Uterus (tissue), 4 donors: ENCODE data around the gene CEP131. TPM values are rescaled to one million over a fixed set of nuclear protein-coding genes. Genes with fewer than 3 reads are reported as not detected.

Experiments used
- DNase-seq, 2 donors: peaks; one replicate each; pipeline ENCODE4 v3.0.0-alpha.2; 2019 to 2020
- H3K27ac ChIP-seq, 2 donors: fragments of 200-600 bp; sonication (generic); 1 replicate in 1 of 2; 2 replicates in 1 of 2; pipeline ENCODE4 v1.5.1; 2016 to 2018
- H3K27me3 ChIP-seq, 2 donors: fragments of 200-600 bp; sonication (generic); one replicate each; pipeline ENCODE4 v1.5.1; 2018 to 2019; ENCODE audit warnings: control low read depth in 1 of 2
- H3K36me3 ChIP-seq, 2 donors: fragments of 200-600 bp; sonication (generic); one replicate each; pipeline ENCODE4 v1.5.1; 2019; ENCODE audit warnings: control low read depth in 1 of 2
- H3K4me1 ChIP-seq, 2 donors: fragments of 200-600 bp; sonication (generic); one replicate each; pipeline ENCODE4 v1.5.1; 2018 to 2019; ENCODE audit warnings: control low read depth in 1 of 2
- H3K4me3 ChIP-seq, 2 donors: fragments of 200-600 bp; sonication (generic); 1 replicate in 1 of 2; 2 replicates in 1 of 2; pipeline ENCODE4 v1.5.1; 2018 to 2019; ENCODE audit warnings: mild to moderate bottlenecking in 1 of 2
- H3K9me3 ChIP-seq, 2 donors: fragments of 200-600 bp; sonication (generic); one replicate each; pipeline ENCODE4 v1.5.1; 2019; ENCODE audit warnings: control low read depth in 1 of 2
- POLR2A ChIP-seq, 2 donors: fragments of 450-650 bp; IDR thresholded peaks; one replicate each; pipeline ENCODE4 v1.6.1; 2016; ENCODE audit warnings: antibody characterized with exemption in 2 of 2, mild to moderate bottlenecking in 1 of 2, moderate library complexity in 1 of 2
- intact Hi-C: fragments of 100-400 bp; cut with DNase I; formaldehyde crosslinking; loops from one replicate; pipeline ENCODE4 v1.15.1; 2023; ENCODE audit warnings: low total_unique reads
- total RNA-seq, 4 donors: library from RNA; depleted of rRNA in 3 of 4; stranded (reverse); fragments of >200 nt in 3 of 4; gene quantifications; one replicate each; pipeline versions ENCODE4 v1.1.0 to v1.2.4, GENCODE V29; 2014 to 2023
- TF ChIP-seq, protein P1 (sequence below), 4 experiments: fragments of 200-600 bp in 2 of 4; fragments of 450-650 bp in 2 of 4; sonication (generic) in 2 of 4; IDR thresholded peaks; one replicate each; pipeline ENCODE4 v1.5.1; 2016 to 2019; ENCODE audit warnings: antibody characterized with exemption in 4 of 4, mild to moderate bottlenecking in 2 of 4, moderate library complexity in 1 of 4
- donor health status: DM: yes; HTN: yes; CAD: no.

The CEP131 gene
- total RNA-seq, 4 donors from 2014 or later, result 2.9 to 13.3 (median 10.0) TPM

DNA sequence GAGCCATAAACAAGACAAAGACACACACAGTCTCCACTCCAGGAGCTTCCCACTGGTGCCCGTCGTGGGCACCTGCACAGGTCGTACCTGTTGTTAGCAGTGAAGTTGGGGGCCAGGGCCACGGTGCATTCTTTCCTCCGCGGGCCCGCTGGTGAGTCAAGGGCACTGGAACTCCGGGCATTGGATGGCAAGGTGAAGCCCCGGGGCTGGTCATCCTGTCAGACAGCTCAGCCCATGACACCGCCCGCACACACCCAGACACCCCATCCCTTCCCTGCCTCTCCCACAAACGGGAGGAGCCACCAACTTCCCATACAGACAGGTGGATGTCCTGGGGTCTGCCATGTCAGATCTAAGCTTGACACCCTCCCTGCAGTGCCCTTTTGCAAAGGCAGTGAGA, 16.1 kb downstream of the CEP131 start:
- Histone ChIP-seq H3K27ac (no peak overlapping the region), H3K36me3 (no peaks in the 10 kb centered on the region), H3K4me3 (no peak overlapping the region), H3K4me1 (no peaks in the 10 kb centered on the region), H3K9me3 (no peaks in the 10 kb centered on the region), H3K27me3 (no peaks in the 10 kb centered on the region)
- no peak for TF ChIP-seq POLR2A (IDR thresholded peaks at IDR 0.05)
- TF ChIP-seq, protein P1, sequence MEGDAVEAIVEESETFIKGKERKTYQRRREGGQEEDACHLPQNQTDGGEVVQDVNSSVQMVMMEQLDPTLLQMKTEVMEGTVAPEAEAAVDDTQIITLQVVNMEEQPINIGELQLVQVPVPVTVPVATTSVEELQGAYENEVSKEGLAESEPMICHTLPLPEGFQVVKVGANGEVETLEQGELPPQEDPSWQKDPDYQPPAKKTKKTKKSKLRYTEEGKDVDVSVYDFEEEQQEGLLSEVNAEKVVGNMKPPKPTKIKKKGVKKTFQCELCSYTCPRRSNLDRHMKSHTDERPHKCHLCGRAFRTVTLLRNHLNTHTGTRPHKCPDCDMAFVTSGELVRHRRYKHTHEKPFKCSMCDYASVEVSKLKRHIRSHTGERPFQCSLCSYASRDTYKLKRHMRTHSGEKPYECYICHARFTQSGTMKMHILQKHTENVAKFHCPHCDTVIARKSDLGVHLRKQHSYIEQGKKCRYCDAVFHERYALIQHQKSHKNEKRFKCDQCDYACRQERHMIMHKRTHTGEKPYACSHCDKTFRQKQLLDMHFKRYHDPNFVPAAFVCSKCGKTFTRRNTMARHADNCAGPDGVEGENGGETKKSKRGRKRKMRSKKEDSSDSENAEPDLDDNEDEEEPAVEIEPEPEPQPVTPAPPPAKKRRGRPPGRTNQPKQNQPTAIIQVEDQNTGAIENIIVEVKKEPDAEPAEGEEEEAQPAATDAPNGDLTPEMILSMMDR (IDR thresholded peaks at IDR 0.05), result no peak
- no peak for DNase-seq
- intact Hi-C loops, result no loop called here

DNA sequence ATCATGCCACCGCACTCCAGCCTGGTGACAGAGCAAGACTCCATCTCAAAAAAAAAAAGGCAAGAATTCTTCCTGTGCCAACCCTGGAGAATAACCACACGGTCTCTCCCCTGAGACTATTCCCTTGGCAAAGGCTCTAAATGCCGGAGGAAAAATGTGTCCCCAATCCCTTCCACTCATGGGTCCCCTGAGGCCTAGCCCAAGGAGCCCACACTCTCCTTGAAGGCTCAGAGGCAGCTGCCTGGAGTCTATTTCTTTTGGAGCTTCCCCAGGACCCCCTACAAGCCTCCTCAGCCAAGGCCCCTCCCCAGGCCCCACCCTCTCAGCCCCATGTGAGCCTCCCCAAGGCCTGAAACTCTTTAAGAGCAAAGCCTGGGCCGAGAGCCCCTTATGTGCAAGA, 16.6 kb downstream of the CEP131 start:
- no peak for TF ChIP-seq POLR2A (IDR thresholded peaks at IDR 0.05)
- TF ChIP-seq, protein P1 (IDR thresholded peaks at IDR 0.05), result no peak
- Histone ChIP-seq H3K9me3 (no peaks in the 10 kb centered on the region), H3K27ac (no peak overlapping the region), H3K27me3 (no peaks in the 10 kb centered on the region), H3K4me1 (no peaks in the 10 kb centered on the region), H3K4me3 (no peak overlapping the region), H3K36me3 (no peaks in the 10 kb centered on the region)
- intact Hi-C loops, result no loop called here
- no peak for DNase-seq

DNA sequence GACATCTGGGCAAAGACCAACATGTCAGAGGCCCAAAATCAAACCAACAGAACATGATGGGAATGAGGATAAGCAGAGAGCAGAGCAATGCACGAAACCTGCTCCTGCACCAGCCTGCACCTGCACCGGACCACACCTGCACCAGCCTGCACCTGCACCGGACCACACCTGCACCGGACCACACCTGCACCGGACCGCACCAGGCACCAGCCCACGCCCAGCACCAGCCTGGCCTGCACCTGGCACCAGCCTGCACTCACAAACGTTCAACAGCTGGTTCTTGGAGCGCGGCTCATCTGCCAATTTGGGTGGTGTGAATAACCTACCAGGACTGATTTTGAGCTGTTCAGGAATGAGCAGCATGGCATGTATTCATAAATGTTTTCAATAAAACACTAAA, 18.2 kb downstream of the CEP131 start:
- Histone ChIP-seq H3K27ac (no peak overlapping the region), H3K4me3 (no peak overlapping the region), H3K27me3 (no peaks in the 10 kb centered on the region), H3K36me3 (no peaks in the 10 kb centered on the region), H3K9me3 (no peaks in the 10 kb centered on the region), H3K4me1 (no peaks in the 10 kb centered on the region)
- TF ChIP-seq, protein P1 (IDR thresholded peaks at IDR 0.05), result no peak
- no peak for TF ChIP-seq POLR2A (IDR thresholded peaks at IDR 0.05)
- intact Hi-C loops, result no loop called here
- DNase-seq, result no peak

DNA sequence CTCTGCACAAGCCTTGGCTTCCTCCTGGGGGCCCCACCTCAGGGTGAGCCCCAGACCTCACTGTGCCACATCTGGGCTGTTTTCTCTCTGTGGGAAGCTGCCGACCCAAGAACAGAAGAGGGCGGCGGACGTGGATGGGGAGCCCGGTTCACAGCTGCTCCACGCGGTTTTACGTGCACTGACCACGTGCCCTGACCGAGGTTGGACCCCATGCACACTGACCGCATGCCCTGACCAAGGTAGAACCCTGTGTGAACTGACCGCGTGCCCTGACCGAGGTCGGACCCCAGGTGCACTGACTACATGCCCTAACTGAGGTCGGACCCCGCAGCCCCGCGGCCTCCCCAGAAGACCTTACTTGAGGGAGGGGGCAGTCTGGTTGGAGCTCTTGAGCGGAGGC, 19.6 kb downstream of the CEP131 start:
- TF ChIP-seq, protein P1 (IDR thresholded peaks at IDR 0.05), result no peak
- DNase-seq, result no peak
- no peaks in the 10 kb centered on the region for H3K4me1 ChIP-seq
- H3K27me3 ChIP-seq, result no peaks in the 10 kb centered on the region
- H3K27ac ChIP-seq, result no peak overlapping the region
- no peaks in the 10 kb centered on the region for H3K36me3 ChIP-seq
- intact Hi-C loops, result no loop called here
- H3K4me3 ChIP-seq, result no peak overlapping the region
- H3K9me3 ChIP-seq, result no peaks in the 10 kb centered on the region

DNA sequence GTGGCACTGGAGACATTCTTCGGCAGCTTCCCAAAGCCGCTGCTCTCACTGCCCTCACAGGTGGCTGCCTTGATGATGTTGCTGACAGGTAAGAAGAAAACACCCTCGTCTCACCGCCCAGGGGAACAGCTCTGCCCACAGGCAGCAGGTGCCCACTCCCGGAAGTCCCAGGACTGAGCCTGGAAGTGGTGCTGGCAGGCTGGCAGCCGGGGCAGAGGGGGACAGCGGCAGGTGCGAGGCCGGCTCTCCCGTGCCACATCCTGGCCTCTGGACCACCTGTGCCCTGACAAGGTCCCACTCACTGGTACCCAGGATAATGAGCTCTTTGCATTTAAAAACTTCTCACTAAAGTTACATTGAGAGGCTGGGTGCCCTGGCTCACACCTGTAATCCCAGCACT, 20.4 kb downstream of the CEP131 start:
- H3K4me3 ChIP-seq, result no peak overlapping the region
- intact Hi-C loops, result no loop called here
- no peaks in the 10 kb centered on the region for H3K9me3 ChIP-seq
- no peaks in the 10 kb centered on the region for H3K36me3 ChIP-seq
- H3K4me1 ChIP-seq, result no peaks in the 10 kb centered on the region
- no peaks in the 10 kb centered on the region for H3K27me3 ChIP-seq
- no peak for DNase-seq
- H3K27ac ChIP-seq, result no peak overlapping the region
- no peak for TF ChIP-seq POLR2A (IDR thresholded peaks at IDR 0.05)
- TF ChIP-seq, protein P1 (IDR thresholded peaks at IDR 0.05), result no peak
